ENCODE measurements around the gene CLMP.

CLMP gene

DNA sequence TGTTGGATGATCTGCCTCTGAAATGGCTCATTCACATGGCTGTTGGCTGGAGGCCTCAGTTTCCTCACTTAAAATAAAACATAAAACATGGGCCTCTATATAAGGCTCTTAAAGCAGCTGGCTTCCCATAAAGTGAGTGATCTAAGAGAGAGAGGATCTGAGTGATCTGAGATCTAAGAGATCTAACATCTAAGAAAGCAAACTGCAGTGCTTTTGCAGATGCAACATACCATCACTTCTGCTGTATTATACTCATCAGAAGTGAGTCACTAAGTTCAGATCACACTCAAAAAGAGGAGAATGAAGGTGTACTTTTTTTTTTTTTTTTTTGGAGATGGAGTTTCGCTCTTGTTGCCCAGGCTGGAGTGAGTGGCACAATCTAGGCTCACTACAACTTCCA is 115.0 kb downstream of the CLMP start:
- TF ChIP-seq, protein P1, sequence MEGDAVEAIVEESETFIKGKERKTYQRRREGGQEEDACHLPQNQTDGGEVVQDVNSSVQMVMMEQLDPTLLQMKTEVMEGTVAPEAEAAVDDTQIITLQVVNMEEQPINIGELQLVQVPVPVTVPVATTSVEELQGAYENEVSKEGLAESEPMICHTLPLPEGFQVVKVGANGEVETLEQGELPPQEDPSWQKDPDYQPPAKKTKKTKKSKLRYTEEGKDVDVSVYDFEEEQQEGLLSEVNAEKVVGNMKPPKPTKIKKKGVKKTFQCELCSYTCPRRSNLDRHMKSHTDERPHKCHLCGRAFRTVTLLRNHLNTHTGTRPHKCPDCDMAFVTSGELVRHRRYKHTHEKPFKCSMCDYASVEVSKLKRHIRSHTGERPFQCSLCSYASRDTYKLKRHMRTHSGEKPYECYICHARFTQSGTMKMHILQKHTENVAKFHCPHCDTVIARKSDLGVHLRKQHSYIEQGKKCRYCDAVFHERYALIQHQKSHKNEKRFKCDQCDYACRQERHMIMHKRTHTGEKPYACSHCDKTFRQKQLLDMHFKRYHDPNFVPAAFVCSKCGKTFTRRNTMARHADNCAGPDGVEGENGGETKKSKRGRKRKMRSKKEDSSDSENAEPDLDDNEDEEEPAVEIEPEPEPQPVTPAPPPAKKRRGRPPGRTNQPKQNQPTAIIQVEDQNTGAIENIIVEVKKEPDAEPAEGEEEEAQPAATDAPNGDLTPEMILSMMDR (IDR thresholded peaks at IDR 0.05; ENCODE audit: low read depth, low read length, missing control alignments): no peak
- DNase-seq (ENCODE audit: low read depth): no peak
- no peak overlapping the region for H3K4me3 ChIP-seq (ENCODE audit: low read depth, low read length)

DNA sequence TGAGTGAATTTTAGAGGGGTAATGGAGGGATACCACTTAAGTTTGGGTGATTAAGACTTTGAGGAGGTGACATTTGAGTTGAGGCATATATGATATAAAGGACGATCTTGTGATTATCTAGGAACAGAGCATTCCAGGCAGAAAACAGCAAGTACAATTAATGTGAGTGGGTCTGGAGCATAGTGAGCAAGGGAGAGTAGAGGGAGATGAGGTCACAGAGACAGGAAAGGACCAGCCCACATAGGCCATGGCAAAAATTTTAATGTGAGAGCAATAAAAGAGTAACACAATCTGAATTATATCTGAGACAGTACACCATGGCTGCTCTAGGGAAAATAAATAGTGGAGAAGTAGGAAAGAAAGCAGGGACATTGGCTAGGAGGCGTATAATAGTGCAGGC is 118.6 kb downstream of the CLMP start:
- no peak overlapping the region for H3K4me3 ChIP-seq (ENCODE audit: low read depth, low read length)
- TF ChIP-seq, protein P1 (IDR thresholded peaks at IDR 0.05; ENCODE audit: low read depth, low read length, missing control alignments): no peak
- no peak for DNase-seq (ENCODE audit: low read depth)

- no peak for DNase-seq (ENCODE audit: low read depth)
- no peak overlapping the region for H3K4me3 ChIP-seq (ENCODE audit: low read depth, low read length)
- TF ChIP-seq, protein P1 (IDR thresholded peaks at IDR 0.05; ENCODE audit: low read depth, low read length, missing control alignments): no peak
Measured at GRCh38 chr11:123073343-123074057, 121.5 kb downstream of the CLMP start.

- no peak overlapping the region for H3K4me3 ChIP-seq (ENCODE audit: low read depth, low read length)
- no peak for DNase-seq (ENCODE audit: low read depth)
- TF ChIP-seq, protein P1 (IDR thresholded peaks at IDR 0.05; ENCODE audit: low read depth, low read length, missing control alignments): no peak
Measured at GRCh38 chr11:123072762-123073161, 122.3 kb downstream of the CLMP start.

GRCh38 chr11:123072332-123072761 is 122.7 kb downstream of the CLMP start:
- H3K4me3 ChIP-seq (ENCODE audit: low read depth, low read length): no peak overlapping the region
- TF ChIP-seq, protein P1 (IDR thresholded peaks at IDR 0.05; ENCODE audit: low read depth, low read length, missing control alignments): no peak
- no peak for DNase-seq (ENCODE audit: low read depth)

GRCh38 chr11:123069908-123070821 is 124.9 kb downstream of the CLMP start:
- DNase-seq (ENCODE audit: low read depth): no peak
- TF ChIP-seq, protein P1 (IDR thresholded peaks at IDR 0.05; ENCODE audit: low read depth, low read length, missing control alignments): no peak
- peak overlapping the region; percentile 38 for H3K4me3 ChIP-seq (ENCODE audit: low read depth, low read length)
